NOMO-1 treated with DMSO at 0.1 percent for 48 hours (cell line): Measurements from ENCODE around the gene TIMM44.
"Not testable (repeated sequence)": the region's sequence is repeated elsewhere in the genome, so short reads cannot be mapped to it uniquely, and the experiment has no call there.

Source experiments
- DNase-seq: peaks from one replicate; lab custom pipeline; 2025; ENCODE audit not compliant: unreplicated experiment; lab: John Stamatoyannopoulos, UW

Gene TIMM44

DNA sequence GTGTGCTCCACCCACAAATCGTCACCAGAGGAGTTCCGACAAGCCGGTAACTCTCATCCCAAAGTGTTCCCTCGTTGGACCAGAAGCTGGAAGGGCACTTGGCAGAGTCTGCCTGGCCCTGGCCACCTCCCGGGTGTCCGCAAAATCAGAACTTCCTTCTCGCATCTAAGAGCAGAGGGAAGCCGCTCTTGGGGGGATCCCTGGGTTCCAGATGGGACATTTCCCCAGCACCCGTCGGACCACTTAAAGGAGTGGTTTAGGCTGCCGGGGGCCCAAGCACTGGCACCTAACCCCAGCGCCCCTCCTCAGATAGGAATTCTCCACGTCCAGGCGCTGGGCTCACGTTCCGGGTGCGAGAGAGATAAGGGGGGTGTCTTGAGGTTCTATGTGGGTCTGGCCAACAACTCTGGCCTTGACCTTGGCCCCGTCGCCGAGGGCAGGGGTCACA is 40.6 kb downstream of the TIMM44 start:
- DNase-seq, result peak; percentile 17

- DNase-seq, result no peak
Measured at GRCh38 chr19:7901337-7901736, 42.1 kb downstream of the TIMM44 start.

- DNase-seq, result no peak
Measured at GRCh38 chr19:7900931-7901330, 42.5 kb downstream of the TIMM44 start.

- DNase-seq, result no peak
Measured at GRCh38 chr19:7900401-7900870, 43.0 kb downstream of the TIMM44 start.

- DNase-seq, result no peak
Measured at GRCh38 chr19:7899751-7900378, 43.6 kb downstream of the TIMM44 start.

- no peak for DNase-seq
Measured at GRCh38 chr19:7898967-7899366, 44.5 kb downstream of the TIMM44 start.

GRCh38 chr19:7897292-7897691 is 46.2 kb downstream of the TIMM44 start:
- no peak for DNase-seq

DNA sequence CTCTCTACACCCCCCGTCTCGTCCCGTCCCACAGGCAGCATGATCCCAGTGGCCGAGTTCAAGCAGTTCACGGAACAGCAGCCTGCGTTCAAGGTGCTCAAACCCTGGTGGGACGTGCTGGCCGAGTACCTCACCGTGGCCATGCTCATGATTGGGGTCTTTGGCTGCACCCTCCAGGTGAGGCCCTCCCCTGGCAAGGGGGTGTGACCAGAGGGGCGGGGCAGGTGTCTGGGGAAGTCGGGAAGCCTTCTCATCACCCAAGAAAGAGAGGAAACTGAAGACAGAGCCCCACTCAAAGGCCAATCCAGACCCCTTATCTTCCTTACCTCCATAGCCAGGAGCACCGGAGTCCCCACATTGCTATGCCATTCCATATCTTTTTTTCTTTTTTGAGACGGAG is 47.9 kb downstream of the TIMM44 start:
- DNase-seq, result no peak

- no peak for DNase-seq
Measured at GRCh38 chr19:7894612-7895309, 48.7 kb downstream of the TIMM44 start.

DNA sequence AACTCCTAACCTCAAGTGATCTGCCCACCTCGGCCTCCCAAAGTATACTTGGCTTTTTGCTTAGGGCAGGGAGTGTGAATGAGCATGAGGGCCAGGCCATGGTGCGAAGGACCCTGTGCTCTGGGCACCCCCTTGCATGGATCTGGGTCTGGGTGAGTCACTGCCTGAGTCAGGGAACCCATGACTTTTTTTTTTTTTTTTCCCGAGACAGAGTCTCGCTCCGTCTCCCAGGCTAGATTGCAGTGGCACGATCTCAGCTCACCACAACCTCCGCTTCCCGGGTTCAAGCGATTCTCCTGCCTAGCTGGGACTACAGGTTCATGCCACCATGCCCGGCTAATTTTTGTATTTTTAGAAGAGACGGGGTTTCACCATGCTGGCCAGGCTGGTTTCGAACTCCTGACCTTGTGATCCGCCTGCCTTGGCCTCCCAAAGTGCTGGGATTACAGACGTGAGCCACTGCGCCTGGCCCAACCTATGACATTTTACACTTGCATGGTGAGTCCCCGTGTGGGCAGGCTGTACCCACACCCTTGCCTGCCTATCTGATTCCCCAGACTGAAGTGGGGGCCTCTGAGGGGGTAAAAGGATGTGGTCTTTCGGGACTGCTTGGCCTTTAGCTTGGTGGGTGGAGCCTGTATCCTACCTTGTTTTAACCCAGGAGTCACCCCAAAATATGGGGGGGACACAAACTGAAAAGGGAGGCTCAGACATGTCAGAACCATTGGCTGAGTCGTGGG is 49.9 kb downstream of the TIMM44 start:
- DNase-seq, result not testable (repeated sequence)

GRCh38 chr19:7888826-7889217 is 54.6 kb downstream of the TIMM44 start:
- no peak for DNase-seq

- DNase-seq, result peak; percentile 25
Measured at GRCh38 chr19:7888145-7888825, 55.2 kb downstream of the TIMM44 start, which contains the start of gene LRRC8E. Gene LRRC8E, plus strand, starts transcription at chr19:7888510. Its CDS starts 7,094 bp downstream, at chr19:7895604.

DNA sequence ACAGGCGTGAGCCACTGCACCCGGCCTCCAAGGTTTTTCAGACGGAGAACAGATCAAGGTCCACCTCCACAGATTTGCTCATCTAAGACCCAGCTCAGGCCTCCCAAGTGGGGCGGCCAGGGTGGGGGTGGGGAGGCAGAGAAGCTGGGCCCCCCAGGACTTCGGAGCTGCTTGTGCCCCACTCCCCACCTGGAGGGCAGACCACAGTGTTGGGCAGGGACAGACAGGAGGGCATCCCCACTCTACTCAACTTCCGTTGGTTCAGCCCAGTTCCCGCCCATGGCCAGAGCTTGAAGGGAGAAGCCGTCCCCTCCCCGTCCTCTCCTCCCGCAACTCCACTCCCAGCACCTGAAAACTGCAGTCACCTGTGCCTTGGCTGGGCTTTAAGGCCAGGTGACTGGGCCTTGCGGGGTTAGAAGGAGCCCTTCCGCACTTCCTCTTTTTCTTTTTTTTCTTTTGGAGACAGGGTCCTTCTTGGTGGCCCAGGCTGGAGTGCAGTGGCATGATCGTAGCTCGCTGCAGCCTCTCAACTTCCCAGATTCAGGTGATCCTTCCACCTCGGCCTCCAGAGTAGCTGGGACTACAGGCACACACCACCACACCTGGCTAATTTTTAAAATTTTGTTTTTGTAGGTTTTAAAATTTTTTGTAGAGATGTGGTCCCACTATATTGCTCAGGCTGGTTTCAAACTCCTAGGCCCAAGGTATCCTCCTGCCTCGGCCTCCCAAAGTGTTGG is 55.9 kb downstream of the TIMM44 start:
- DNase-seq, result peak; percentile 25

- DNase-seq, result no peak
Measured at GRCh38 chr19:7885818-7886217, 57.6 kb downstream of the TIMM44 start.

DNA sequence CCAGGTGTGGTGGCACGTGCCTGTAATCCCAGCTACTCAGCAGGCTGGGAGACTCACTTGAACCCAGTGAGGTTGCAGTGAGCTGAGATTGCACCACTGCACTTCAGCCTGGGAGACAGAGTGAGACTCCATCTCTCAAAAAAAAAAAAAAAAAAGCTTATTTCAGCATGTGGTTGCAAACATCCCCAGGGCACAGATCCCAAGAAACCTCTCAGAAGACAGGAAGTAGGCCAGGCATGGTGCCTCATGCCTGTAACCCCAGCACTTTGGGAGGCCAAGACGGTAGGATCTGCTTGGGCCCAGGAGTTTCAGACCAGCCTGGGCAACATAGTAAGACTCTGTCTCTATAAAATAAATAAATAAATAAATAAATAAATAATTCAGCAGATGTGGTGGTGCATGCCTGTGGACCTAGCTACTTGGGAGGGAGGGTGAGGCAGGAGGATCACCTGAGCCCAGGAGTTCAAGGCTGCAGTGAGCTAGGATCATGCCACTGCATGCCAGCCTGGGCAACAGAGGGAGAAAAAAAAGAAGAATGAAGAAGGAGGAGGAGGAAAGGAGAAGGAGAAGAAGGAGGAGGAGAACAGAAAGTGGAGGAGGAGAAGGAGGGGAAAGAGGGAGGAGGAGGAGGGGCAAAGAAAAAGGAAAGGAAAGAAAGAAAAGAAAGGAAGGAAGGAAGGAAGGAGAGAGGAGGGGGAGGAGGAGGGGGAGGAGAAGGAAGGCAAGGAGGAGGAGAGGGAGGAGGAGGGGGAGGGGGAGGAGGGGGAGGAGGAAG is 59.5 kb downstream of the TIMM44 start:
- DNase-seq, result no peak

DNA sequence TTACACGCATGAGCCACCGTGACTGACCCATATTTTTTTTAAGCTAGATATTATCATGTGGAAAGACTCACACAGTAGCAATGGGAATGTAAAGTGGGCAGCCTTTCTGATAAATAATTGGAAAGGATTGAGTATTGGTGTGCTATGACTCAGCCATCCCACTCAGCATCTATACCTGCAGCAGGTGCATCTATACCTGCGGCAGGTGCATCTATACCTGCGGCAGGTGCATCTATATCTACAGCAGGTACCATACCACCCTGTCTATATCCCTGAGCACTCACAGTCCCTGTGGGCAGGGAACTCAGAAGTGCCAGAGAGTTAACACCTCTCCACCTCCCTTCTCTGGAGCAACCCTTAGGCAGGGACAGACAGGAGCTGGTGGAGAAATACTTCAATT is 60.4 kb downstream of the TIMM44 start:
- no peak for DNase-seq

DNA sequence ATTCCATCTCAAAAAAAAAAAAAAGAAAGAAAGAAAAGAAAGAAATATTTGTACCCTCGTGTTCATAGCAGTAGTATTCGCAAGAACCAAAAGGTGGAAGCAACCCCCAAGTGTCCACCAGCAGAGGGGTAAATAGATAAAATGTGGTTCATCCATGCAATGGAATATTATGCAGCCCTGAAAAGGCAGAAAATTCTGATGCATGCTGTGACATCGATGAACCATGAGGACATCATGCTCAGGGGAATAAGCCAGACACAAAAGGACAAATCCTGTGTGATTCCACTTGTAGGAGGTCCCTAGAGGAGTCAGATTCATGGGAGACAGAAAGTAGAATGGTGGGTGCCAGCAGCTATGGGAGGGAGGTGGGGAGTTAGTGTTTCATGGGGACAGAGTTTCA is 61.6 kb downstream of the TIMM44 start:
- no peak for DNase-seq

DNA sequence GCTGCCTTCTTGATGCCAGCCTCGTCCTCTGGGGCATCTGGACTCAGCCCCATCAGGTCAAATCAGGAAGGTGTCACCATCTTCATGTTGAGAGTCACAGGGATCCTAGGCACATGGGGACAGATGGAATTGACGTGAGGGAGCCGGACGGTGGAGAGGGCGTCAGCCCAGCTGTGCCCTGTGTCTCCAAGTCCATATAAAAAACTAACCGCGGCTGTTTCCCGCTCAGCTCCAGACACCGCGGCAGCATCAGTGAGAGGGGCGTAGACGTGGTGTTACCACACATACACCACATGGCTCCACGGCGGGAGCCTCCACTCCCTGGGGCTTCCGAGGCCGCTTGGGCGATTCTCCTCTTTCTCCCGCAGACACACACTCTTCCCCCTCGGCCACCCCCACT is 63.6 kb downstream of the TIMM44 start:
- peak; percentile 10 for DNase-seq

DNA sequence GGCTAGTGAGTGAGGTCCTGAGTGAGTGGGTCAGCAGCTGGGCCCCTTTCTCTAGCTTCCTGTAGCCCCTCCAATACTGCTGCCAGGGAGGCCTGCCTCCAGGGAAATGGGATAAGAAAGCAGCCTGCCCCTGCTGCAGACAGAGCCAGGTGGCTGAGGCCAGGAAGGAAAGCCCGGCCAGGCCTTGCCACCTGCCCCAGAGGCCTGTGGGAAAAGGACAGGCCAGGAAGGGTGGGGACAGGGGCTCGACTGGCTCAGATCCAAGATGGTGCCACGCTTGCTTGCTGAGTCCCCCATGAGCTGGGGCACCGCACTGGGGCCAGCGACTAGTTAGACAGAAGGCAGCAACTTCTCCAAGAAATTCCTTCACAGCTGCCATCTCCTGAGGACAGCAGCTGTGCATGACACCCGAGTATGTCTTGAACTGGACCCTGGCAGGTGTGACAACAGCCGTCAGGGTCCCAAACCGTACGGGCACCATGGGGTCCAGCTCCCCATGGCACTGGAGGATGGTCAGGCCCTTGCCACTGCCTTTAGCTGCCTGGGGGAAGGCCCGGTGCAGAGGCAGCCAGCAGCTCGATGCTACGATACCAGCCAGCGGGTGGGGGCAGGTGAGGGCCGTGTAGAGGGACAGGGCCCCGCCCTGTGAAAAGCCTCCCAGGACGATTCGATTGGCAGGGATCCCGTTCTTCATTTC is 64.2 kb downstream of the TIMM44 start:
- no peak for DNase-seq
